Fibroblast of lung (primary cell): ENCODE results near the gene ATP10A.

Experiments used
- CTCF ChIP-seq, 2 donors: IDR thresholded peaks in 1 of 2; conservative IDR thresholded peaks in 1 of 2; 1 replicate in 1 of 2; 2 replicates in 1 of 2; pipeline ENCODE4 v1.5.1; 2011 to 2012; ENCODE audit warnings: low read length in 2 of 2, control low read depth in 1 of 2, inconsistent platforms in 1 of 2, low read depth in 1 of 2, mild to moderate bottlenecking in 1 of 2
- EZH2 ChIP-seq: IDR thresholded peaks from 2 replicates; pipeline ENCODE4 v1.5.1; 2012; ENCODE audit warnings: low read length, control low read depth, mild to moderate bottlenecking; ENCODE audit errors: missing control alignments

- TF ChIP-seq CTCF (conservative IDR thresholded peaks at IDR 0.05 in 1 of 2, IDR thresholded peaks at IDR 0.05 in 1 of 2; ENCODE audit: low read depth in 1 of 2, low read length in 2 of 2) (no peak), EZH2 (no peak)
Measured at GRCh38 chr15:25732191-25732590, 130.9 kb downstream of the ATP10A start.
